H1 (cell line): Measurements from ENCODE around the gene CLDN7. TPM values are rescaled to one million over a fixed set of nuclear protein-coding genes. Genes with fewer than 3 reads are reported as not detected.

Experiments used
- CEBPB ChIP-seq: IDR thresholded peaks from 2 replicates; pipeline ENCODE4 v1.6.1; 2012; ENCODE audit warnings: low read depth, low read length
- CHD7 ChIP-seq: fragments of 300-600 bp; sonication (generic); IDR thresholded peaks from 2 replicates; pipeline ENCODE4 v1.7.1; 2012; ENCODE audit warnings: low read length, moderate library complexity, mild to moderate bottlenecking, inconsistent platforms; ENCODE audit not compliant: insufficient replicate concordance
- GTF2F1 ChIP-seq: IDR thresholded peaks from 2 replicates; pipeline ENCODE4 v1.6.1; 2012; ENCODE audit warnings: low read depth, low read length, improper control_type of control experiment, borderline replicate concordance
- MAX ChIP-seq: IDR thresholded peaks from 2 replicates; pipeline ENCODE4 v1.6.1; 2012; ENCODE audit warnings: inconsistent platforms
- PHF8 ChIP-seq: fragments of 200-600 bp; sonication (generic); conservative IDR thresholded peaks from 2 replicates; pipeline ENCODE4 v1.7.1; 2012; ENCODE audit warnings: low read depth, mild to moderate bottlenecking, inconsistent platforms, low read length, moderate library complexity
- POLR2AphosphoS5 ChIP-seq: IDR thresholded peaks from 2 replicates; pipeline ENCODE4 v1.6.1; 2011; ENCODE audit warnings: low read depth, low read length
- TAF7 ChIP-seq: optimal IDR thresholded peaks from 2 replicates; pipeline ENCODE3; 2011; ENCODE audit warnings: low read depth, mild to moderate bottlenecking, inconsistent platforms, low read length, moderate library complexity, borderline replicate concordance
- polyA plus RNA-seq, 7 experiments: library from polyadenylated mRNA; depleted of rRNA in 3 of 7; stranded (reverse) in 5 of 7; unstranded in 2 of 7; fragments of >200 nt in 5 of 7; fragments of 200-250 nt in 2 of 7; gene quantifications; 1 replicate in 5 of 7; 2 replicates in 1 of 7; 4 replicates in 1 of 7; pipeline versions ENCODE4 v1.2.1 to v1.2.3, GENCODE V29; 2011 to 2013; ENCODE audit warnings: missing spikeins in 2 of 7, mixed read lengths in 2 of 7
- total RNA-seq: library from RNA; stranded (reverse); fragmentation: NEBNext Ultra II Directional; extraction: Animal tissue kit (Norgen Biotek cat#: 25700); gene quantifications from 2 replicates; pipeline ENCODE4 v1.2.1, GENCODE V29; 2021

CLDN7 gene
- total and polyA plus RNA-seq, 2 of the 8 experiments (the other 6 are each of a cell fraction or from before 2014, with no cell fraction given) = 118 to 119 TPM

DNA sequence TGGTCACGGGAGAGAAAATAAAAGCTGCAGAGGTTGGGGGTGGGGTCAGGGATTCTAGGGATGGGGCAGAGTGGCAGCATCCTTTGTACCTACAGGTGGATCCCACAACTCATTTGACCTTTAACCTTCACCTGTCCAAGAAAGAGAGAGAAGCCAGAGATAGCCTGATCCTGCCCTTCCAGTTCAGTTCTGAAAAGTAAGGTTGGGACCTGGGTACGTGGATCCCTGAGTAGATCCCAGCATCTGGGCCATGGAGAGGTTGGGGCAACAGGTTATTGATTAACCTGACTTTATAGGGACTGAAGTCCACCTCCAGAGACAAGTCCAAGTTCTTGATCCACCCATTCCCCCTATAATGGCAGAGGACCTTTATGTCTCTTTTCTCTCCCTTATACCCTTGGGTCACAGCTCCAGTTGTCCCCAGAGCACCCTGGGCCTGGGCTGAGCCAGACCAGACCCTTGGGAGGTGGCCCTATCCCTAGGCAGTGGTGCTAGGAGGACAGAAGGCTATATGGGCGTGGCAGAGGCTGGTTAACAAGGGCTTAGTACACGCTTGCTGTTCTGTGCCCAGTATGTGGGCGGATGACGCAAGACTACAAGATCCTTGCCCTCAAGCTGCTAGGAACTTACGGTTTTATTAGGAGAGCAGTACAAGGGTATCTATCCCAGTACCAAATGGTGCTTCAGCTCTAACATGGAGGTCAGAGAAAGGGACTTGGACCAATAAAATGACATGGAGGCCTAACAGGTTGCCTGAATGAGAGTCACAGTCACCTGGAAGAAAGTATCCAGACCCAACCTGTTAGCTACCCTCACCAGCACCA, 3.3 kb downstream of the CLDN7 start (continued):
- TF ChIP-seq CHD7 = no peak
- TF ChIP-seq TAF7 = peak; percentile 48
- peak; percentile 82 for TF ChIP-seq POLR2AphosphoS5
- TF ChIP-seq GTF2F1 = no peak
- TF ChIP-seq CEBPB = peak; percentile 65; the same call in 1 of the 2 replicates
- TF ChIP-seq PHF8 = no peak
- TF ChIP-seq MAX = no peak
